ENCODE results near the gene KCNK1.
"Not testable (repeated sequence)": the region's sequence is repeated elsewhere in the genome, so short reads cannot be mapped to it uniquely, and the experiment has no call there.

KCNK1 gene

DNA sequence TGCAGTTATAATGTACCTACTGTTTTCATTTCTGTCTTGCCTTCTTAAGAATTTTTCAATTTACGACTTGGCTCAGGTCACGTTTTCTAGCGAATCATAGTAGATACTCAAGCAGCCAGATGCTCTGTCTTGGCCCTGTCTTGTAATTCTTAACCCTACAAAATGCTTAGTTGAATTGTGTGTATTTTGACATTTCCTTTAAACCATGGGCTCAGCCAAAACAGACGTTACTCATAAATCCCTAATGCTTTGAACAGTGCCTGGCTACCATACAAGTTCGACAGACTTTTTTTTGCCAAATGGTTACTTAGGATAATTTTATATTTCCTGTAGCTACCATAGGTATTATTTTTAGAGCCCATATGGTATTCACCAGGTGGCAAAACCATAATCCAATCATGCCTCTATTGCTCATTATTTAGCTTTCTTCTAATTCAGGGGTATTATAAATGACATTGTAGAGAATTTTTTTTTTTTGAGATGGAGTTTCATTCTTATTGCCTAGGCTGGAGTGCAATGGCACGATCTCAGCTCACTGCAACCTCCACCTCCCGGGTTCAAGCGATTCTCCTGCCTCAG is 54.3 kb downstream of the KCNK1 start:
- DNase-seq: peak in 1 of 14 donors; percentile 92

DNA sequence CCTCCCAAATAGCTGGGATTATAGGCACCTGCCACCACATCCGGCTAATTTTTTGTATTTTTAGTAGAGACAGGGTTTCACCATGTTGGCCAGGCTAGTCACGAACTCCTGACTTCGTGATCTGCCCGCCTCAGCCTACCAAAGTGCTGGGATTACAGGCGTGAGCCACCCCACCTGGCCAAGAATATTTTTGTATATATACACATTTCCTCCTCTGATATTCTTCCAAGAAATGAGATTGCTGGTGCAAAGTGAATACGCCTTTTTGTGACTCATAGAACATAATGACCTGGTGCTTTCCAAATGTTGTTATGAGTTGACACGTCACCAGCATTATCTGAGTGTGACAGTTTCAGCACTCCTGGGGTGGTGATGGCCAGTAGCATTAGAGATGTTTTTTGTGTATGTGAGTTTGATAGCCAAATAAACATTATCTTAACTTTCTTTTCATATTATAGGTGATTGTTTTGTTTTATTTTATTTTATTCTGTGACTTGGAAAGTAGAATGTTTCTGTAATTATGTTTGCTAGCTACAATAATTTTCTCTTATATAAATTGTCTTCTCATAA is 54.9 kb downstream of the KCNK1 start:
- DNase-seq: peak in 1 of 14 donors; percentile 70

DNA sequence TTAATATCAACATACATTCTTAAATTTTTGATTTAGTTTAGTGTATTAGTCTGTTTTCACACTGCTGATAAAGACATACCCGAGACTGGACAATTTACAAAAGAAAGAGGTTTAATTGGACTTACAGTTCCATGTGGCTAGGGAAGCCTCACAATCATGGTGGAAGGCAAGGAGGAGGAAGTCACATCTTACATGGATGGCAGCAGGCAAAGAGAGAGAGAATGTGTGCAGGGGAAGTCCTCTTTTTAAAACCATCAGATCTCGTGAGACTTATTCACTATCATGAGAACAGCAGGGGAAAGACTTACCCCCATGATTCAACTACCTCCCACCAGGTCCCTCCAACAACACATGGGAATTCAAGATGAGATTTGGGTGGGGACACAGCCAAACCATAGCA is 56.5 kb downstream of the KCNK1 start:
- DNase-seq: not testable (repeated sequence)

DNA sequence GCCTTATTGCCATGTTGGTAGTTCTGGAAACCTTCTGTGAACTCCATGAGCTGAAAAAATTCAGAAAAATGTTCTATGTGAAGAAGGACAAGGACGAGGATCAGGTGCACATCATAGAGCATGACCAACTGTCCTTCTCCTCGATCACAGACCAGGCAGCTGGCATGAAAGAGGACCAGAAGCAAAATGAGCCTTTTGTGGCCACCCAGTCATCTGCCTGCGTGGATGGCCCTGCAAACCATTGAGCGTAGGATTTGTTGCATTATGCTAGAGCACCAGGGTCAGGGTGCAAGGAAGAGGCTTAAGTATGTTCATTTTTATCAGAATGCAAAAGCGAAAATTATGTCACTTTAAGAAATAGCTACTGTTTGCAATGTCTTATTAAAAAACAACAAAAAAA is 57.4 kb downstream of the KCNK1 start:
- DNase-seq: peak in 6 of 14 donors; percentile 6 to 25 (median 12)

- DNase-seq: no peak
These were observed 58.8 kb downstream of the KCNK1 start for GRCh38 chr1:233672732-233673131.

DNA sequence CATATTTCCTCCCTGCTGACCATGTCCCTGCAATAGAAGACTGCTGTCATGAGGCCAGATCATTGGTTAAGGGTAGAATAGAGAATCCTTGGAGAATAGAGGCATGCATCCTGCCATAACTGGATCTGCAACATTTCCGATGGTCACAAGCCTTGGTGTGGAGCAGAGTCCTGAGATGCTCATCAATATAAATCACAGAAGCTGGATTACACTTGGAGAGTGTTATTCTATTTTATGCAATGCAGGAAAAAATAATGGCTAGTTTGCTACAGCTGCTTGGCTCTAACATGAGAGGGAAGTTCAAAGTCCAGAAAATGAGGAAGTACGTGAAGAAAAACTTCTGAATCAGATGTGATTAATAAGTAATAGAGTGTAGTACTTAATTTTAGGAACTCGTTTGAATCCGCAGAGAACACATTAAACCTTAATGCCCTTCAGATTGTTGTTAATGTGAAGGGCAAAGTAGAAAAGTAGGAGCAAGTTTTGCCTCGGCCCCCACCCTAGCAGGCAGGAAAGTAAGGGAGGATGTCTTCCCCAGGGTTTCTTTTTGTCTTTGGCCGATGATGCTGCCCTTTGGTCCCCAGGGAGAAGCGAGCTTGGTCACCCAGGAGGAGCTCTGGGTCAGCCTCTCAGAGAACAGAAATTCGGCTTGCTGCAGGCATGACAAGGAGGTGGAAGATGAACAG is 59.5 kb downstream of the KCNK1 start:
- no peak for DNase-seq

- no peak for DNase-seq
These were observed 60.1 kb downstream of the KCNK1 start for GRCh38 chr1:233673947-233674431.

DNA sequence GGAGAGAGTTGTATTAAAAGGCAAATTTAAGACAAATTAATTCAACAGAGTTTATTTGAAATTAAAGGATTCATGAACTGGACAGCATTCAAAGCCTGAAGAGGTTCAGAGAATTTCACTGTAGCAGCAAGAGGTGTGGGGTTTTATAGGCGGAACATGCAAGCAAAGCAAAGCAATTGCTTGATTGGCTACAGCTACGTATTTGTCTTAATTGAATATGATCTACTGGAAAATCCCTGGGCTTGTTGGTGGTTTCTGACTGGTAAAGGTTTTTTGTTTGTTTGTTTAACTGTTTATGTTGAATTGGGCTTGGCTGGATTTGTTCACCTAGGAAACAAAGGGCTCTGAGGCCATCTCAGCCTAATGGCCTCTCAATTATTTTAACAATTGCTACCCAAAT is 61.5 kb downstream of the KCNK1 start:
- DNase-seq: no peak

- DNase-seq: no peak
These were observed 62.0 kb downstream of the KCNK1 start for GRCh38 chr1:233675893-233676292.

DNA sequence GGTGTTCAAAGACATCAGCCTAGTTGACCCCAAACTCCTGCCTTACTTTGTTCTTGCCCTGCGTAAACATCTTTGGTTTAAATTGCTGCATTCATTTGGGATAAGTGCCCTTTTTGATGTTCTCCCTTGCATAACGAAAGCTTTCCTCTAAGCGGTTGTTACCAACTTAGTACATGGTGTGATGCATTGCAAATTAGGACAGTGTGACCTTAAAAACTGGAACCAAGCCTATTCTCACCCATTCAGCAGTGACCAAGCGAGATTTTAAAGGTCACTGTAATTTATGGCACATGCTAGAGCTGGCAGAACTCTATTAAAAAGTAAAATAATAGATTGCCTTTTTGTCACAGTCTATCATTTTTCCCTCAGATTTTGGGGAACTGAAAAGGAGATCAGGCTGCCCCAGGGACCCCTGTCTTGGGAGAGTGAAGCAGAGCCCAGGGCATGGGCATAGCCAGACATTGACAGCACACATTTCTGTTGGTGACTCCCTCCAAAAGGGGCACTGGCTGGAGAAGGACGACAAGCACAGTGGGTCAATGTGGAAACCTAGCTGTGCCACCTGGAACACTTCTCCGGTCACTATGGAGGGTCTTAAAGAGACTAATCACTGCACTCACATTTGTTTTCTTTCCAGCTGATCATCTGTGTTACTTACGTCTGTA is 63.9 kb downstream of the KCNK1 start:
- DNase-seq: peak in 1 of 14 donors; percentile 67

GRCh38 chr1:233679030-233679429 is 65.1 kb downstream of the KCNK1 start:
- no peak for DNase-seq

GRCh38 chr1:233679591-233680373 is 65.9 kb downstream of the KCNK1 start:
- no peak for DNase-seq

DNA sequence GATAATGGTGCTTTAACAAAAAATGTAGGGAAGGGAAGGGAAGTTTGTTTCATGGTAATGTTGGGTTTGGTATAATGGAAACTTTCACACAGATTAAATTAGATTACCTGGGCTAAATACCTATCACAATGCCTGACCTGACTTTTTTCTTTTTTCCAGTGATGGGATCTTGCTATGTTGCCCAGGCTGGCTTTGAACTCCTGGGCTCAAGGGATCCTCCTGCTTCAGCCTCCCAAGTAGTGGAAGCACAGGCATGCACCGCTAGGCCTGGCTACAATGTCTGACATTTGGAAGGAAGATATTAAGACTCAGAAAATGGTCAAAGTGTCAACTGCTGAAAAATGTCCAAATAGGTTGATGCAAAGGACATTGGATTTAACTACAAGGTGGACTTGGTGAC is 67.4 kb downstream of the KCNK1 start:
- DNase-seq: no peak

- not testable (repeated sequence) for DNase-seq
These were observed 72.7 kb downstream of the KCNK1 start for GRCh38 chr1:233686653-233687052.

DNA sequence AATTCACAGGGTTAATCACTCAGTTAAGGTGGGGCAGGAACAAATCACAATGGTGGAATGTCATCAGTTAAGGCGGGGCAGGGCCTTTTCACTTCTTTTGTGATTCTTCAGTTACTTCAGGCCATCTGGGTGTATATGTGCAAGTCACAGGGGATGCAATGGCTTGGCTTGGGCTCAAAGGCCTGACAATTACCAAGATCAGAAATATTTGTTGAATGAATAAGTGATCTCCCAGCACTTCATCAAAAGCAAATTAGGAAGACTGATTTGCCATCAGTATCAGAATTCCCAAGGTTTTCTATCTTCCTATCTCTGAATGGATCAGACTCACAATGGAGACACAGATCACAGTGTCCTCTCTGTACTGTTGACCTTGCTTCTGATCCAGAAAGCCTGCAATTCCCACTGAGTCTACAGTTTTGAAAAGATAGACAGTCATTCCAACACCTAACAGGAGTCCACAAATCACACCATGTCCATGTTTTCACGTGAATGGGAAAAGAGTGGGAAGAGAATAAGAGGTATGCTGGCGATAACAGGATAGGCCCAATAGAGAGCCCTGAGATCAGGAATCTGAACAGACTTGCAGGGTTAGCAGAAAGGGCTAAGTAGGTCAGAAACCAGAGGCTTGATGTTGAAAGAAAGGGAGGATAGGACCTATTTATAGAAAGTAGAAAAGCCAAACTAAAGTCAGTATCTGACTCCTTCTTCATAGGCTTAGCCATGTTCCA is 75.3 kb downstream of the KCNK1 start:
- no peak for DNase-seq

DNA sequence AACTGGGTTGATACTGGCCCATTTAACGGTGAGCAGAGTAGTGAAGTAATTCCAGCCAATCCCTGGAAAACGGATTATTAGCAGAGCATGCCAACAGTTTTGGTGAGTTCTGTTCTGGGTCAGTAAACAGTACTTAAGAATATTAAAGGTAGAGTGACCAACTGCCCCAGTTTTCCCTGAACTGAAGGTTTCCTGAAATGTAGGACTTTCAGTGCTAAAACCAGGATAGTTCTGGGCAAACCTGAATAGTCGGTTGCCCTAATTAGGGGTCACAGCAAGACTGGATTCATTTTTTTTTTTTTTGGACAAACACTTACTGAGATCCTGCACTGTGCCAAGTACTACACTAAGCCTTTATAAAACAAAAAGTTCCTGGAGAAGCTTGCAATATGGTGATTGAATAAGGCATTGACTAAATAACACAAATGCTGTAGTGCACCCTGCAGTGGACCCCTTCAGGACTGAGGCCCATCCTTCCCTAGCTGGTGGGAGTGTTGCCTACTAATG is 75.9 kb downstream of the KCNK1 start:
- DNase-seq: no peak

GRCh38 chr1:233695901-233696300 is 82.0 kb downstream of the KCNK1 start:
- no peak for DNase-seq

DNA sequence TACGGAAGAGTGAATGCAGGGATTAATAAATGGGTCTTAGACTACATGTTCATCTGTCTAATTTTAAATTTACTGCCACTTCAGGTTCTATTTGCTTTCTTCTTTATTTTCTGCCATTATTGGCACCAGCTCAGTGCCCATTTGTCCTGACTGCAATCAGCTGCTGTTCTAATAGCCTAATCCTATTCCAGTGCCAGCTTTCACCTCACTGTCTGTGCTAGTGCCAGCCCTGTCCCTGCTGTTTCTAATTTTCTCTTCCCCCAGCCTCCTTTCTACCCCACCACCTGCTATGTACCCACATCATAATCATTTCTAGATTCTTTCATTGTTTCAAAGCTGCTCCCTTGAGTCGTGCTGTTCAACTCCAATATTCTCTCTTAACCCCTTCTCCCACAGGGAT is 86.4 kb downstream of the KCNK1 start:
- DNase-seq: peak in 2 of 14 donors; percentile 7 to 95

DNA sequence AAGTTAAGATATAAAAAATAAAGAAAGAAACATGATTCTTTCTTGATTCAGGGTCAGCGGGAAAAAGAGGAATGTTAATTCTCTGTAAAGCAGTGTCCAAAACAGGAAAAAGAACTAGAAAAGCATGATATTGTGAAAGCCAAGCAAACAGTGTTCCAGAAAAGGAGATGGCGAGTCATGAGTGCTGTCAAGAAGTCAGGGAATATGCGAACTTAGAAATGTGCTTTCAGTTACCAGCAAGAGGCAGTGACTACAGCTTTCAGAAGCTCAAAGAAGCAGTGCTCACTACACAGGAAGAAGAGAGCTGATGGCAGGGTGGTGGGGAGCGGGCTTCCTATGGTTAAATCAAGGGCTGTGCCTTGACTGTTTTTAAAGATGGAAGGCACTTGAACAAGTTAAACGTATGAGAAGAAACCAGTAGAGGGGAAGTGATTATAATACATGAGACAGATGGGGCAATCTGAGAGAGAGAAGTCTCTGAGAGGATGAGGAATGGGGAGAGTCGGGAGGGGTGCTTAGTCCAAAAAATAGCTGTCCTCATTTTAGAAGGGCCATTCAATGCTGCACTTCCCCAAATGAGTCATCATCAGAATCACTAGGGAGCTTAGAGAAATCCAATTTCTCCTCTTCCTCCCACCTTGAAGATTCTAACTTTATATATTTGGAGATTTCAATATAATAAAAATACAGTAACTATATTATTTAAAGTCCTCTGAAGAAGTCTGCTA is 90.4 kb downstream of the KCNK1 start:
- DNase-seq: no peak

DNA sequence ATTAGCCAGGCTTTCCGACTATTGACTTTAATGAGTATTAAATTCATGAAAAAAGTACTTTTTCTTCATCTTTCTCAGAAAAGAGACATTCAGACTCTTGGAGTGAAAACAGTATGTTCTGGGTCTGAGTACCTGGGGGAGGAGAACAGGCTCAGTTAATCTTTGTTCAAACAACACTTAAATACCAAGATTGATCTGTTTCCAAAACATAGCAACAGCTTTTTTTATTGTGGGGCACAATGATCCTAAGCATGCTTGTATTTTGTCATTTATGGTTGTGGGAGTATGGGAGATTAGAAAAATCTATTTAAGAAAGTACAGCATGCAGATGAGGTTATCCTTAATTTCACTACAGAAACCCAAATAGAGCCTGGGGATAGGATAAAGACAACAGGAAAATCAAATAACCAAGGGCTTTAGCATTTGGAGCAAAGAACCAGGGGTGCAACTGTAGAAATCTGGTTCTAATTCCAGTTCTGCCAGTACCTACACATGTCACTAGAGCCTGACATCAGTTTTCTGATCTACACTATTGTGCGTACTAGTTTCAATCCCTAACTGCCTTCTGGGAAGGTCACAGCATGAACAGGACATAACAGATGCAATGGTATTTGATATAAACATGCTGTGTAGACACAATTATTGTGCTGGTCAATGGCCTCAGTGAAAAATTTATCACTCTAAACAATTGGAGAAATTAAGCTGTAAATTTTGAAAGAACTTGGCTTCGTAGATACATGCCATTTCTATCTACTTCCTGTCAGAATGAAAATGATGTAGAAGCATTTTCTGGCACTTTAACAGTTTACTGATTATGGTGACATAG is 91.2 kb downstream of the KCNK1 start:
- DNase-seq: no peak
